ENCODE data around the gene PLXDC2.

DNA sequence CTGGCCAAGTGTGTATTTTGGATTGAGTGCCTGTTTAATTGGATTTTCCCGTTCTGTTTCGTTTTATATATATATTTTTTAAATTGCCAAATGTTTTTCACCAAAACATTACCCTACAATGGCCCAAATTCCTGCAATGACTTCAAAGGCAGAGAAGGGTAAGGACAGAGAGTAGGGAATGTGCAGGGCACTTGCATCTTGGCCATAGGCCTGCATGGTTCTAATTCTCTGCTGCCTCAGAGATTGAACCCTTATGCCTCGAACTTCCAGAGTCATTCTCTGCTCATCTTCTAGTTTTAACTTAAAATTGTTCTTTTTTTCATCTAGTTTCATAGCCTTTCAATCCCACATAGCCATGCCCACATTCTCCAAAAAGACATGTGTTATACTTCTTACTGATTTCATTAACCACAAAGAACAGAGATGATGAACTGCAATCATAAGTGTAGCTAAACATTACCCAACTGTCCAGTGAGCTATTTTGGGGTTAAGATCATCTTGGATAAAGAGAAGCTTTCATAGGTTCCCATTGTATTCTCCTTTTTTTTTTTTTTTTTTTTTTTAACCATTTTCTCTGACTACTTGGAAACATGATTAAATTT, 177.6 kb downstream of the PLXDC2 start:
- TF ChIP-seq, protein P1, sequence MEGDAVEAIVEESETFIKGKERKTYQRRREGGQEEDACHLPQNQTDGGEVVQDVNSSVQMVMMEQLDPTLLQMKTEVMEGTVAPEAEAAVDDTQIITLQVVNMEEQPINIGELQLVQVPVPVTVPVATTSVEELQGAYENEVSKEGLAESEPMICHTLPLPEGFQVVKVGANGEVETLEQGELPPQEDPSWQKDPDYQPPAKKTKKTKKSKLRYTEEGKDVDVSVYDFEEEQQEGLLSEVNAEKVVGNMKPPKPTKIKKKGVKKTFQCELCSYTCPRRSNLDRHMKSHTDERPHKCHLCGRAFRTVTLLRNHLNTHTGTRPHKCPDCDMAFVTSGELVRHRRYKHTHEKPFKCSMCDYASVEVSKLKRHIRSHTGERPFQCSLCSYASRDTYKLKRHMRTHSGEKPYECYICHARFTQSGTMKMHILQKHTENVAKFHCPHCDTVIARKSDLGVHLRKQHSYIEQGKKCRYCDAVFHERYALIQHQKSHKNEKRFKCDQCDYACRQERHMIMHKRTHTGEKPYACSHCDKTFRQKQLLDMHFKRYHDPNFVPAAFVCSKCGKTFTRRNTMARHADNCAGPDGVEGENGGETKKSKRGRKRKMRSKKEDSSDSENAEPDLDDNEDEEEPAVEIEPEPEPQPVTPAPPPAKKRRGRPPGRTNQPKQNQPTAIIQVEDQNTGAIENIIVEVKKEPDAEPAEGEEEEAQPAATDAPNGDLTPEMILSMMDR (IDR thresholded peaks at IDR 0.05), result no peak
- no peak for TF ChIP-seq POLR2A (IDR thresholded peaks at IDR 0.05)

Measured in Peyer's patch (tissue), 4 donors.